ENCODE data around the gene PNLIPRP3.

Gene PNLIPRP3

DNA sequence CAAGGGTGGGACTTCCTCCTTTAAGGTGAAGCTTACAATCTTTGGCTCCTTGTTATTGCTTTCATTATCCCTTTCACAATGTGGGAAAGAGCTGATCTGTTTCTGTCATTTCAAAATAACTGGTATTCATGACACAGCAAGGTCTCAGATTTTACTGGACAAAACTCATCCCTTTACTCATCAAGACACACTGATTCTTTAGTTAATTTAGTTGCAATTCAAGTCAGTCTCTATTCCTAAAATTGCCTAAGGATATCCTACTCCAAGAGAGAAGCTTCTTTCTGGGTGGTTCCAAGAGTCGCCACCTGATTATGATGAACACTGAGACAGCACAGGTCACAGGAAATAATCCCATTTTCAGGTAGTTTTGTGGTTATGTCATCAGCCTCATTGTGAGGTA lies 5.8 kb upstream of the PNLIPRP3 start:
- no peaks in the 10 kb centered on the region for H3K9me3 ChIP-seq
- in situ Hi-C loops (cut with MboI; ENCODE audit: low sequenced_read_pairs), result no loop called here
- H3K4me1 ChIP-seq, result no peaks in the 10 kb centered on the region
- H3K27me3 ChIP-seq (ENCODE audit: low read depth), result peaks cover 3% of the 10 kb centered on the region; the same call in 1 of the 2 replicates
- H3K4me3 ChIP-seq, result no peak overlapping the region
- no peak for DNase-seq (ENCODE audit: low spot score in 2 of 2)
- H3K36me3 ChIP-seq (replicated peaks), result no peaks in the 10 kb centered on the region

DNA sequence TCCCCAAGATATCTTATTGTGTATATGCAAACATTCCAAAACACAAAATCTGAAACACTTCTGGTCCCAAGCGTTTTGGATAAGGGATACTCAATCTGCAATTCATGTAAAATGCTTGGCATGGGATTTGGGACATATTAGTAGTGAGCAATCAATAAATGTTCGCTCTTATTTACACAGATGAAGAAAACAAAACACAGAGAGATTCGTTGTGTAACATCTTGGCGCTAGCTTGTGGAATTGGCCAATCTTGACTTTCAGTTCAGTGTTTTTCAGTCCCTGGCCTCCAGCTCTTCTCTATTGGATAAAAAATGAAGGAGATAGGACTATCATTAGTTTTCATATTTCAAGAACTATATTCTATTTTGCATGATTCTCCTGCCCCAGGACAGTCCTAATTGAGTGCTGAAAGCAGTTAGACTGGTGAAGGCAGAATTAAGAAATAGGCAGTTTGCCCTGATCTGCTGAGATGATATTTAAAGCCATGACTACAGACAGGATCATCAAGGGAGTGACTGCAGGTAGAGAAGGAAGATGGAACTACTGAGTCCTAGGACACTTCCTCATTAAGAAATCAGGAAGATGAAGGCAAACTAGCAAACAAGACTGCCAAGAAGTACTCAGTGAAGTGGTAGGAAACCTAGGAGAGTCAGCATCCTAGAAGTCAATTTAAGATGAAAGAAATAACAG lies 1.8 kb downstream of the PNLIPRP3 start:
- H3K36me3 ChIP-seq (replicated peaks), result no peaks in the 10 kb centered on the region
- no peaks in the 10 kb centered on the region for H3K4me1 ChIP-seq
- no peaks in the 10 kb centered on the region for H3K27me3 ChIP-seq (ENCODE audit: low read depth)
- H3K9me3 ChIP-seq, result no peaks in the 10 kb centered on the region
- DNase-seq (ENCODE audit: low spot score in 2 of 2), result no peak
- in situ Hi-C loops (cut with MboI; ENCODE audit: low sequenced_read_pairs), result no loop called here
- no peak overlapping the region for H3K4me3 ChIP-seq

DNA sequence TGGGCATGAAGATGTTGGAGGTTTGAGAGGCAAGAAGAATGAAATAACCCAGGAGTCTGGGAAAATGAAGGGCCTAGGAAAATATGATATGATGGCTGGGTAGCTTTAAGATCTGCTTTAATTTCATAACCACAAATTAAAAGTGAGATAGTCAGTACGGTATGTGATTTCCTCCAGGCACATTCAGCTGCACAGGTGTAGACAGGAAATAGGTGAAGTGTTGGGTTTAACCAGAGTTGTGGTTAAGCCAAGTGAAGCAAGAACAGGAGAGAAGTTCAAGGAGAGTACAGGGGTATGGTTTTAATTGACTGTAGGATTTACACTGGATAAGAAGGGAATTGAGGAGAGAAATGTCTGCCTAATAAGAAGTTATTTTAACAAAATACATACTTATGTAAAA lies 2.6 kb downstream of the PNLIPRP3 start:
- no peaks in the 10 kb centered on the region for H3K27me3 ChIP-seq (ENCODE audit: low read depth)
- in situ Hi-C loops (cut with MboI; ENCODE audit: low sequenced_read_pairs), result no loop called here
- H3K4me3 ChIP-seq, result no peak overlapping the region
- no peaks in the 10 kb centered on the region for H3K9me3 ChIP-seq
- H3K36me3 ChIP-seq (replicated peaks), result no peaks in the 10 kb centered on the region
- H3K4me1 ChIP-seq, result no peaks in the 10 kb centered on the region
- no peak for DNase-seq (ENCODE audit: low spot score in 2 of 2)

DNA sequence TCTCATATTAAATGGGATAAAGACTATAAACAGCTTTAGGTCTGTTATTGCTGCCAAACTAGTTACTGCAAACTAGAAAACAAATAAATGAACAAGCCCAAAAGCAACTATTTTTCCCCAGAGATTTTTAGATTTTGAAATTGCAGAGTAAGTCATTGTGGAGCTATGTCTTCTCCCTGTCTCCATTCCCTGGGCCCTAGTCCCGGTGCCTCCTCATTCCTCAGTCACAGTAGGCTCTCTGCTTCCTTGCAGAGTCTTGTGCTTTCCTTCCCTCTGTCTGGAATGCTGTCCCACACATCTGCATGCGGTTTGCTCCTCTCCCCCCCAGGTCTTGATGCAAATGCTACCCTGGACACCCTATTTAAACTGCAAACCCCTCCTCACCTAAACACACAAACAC lies 4.0 kb downstream of the PNLIPRP3 start:
- Histone ChIP-seq H3K36me3 (replicated peaks) (no peaks in the 10 kb centered on the region), H3K9me3 (no peaks in the 10 kb centered on the region), H3K4me3 (no peak overlapping the region), H3K27me3 (ENCODE audit: low read depth) (no peaks in the 10 kb centered on the region), H3K4me1 (no peaks in the 10 kb centered on the region)
- in situ Hi-C loops (cut with MboI; ENCODE audit: low sequenced_read_pairs), result no loop called here
- no peak for DNase-seq (ENCODE audit: low spot score in 2 of 2)

DNA sequence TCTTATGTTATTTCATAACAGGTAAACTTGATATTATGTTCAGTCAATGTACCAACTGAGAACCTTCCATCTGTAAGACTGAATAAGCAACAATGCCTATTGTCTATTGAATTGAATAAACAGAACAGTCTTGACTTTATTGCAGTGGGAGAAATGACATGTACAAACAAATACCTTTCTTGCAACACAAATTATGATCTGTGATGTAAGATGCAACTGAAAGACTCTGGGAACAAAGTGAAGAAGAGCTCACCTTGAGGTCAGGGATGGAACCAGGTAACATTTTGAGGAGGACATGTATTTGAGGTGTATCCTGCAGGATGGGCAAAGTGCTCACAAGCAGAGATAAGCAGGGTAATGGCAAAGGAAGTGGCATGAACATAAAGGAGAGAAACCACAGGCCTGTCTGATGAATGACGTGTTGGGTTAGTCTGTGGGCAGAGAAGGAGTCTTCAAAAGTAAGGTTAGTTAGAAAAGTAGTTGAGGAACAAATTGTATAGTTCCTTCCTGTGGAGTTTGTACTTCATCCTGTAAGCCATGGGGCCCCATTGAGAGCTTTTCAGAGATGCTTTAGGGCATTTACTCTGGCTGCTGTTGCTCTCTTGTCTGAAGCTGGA lies 9.5 kb downstream of the PNLIPRP3 start:
- Histone ChIP-seq H3K27me3 (ENCODE audit: low read depth) (no peaks in the 10 kb centered on the region), H3K9me3 (no peaks in the 10 kb centered on the region), H3K4me1 (no peaks in the 10 kb centered on the region), H3K4me3 (no peak overlapping the region), H3K36me3 (replicated peaks) (no peaks in the 10 kb centered on the region)
- in situ Hi-C loops (cut with MboI; ENCODE audit: low sequenced_read_pairs), result no loop called here
- DNase-seq (ENCODE audit: low spot score in 2 of 2), result no peak

DNA sequence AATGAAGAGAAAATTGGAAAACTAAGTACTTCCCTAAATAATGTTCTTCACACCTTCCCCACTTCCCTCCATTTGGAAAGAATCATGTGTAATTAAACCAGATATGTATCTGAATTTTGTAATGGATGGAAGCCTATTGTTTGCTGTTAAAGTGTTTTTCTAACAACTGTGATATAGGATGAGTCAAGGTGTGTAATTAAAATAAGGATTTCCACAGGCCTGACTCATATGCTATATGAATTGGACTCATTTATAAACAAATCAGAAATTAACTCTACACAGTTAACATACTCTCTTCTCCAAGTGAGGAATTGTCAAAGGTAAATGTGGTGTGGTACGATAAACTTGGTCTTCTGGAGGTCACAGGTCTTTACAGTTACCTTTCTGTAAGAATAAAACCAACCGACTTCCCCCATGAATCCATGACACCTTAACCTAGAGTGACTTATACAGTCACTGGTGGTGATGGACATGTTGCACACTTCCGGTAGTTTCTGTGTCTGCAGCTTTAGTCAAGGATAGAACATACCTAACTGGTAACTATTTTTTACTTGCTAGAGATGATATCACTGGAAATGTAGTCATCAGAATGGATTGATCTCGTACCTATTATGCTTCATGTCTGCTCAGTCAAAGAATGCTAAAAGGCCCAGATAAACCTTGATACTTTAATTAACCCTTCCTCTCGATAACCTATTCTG lies 12.8 kb downstream of the PNLIPRP3 start:
- no peak for DNase-seq (ENCODE audit: low spot score in 2 of 2)
- no peak overlapping the region for H3K4me3 ChIP-seq
- H3K9me3 ChIP-seq, result no peaks in the 10 kb centered on the region
- no peaks in the 10 kb centered on the region for H3K4me1 ChIP-seq
- in situ Hi-C loops (cut with MboI; ENCODE audit: low sequenced_read_pairs), result no loop called here
- no peaks in the 10 kb centered on the region for H3K36me3 ChIP-seq (replicated peaks)
- H3K27me3 ChIP-seq (ENCODE audit: low read depth), result 0 out of 2 replicates have a peak, but pooled peaks cover 2% of the 10 kb centered on the region

DNA sequence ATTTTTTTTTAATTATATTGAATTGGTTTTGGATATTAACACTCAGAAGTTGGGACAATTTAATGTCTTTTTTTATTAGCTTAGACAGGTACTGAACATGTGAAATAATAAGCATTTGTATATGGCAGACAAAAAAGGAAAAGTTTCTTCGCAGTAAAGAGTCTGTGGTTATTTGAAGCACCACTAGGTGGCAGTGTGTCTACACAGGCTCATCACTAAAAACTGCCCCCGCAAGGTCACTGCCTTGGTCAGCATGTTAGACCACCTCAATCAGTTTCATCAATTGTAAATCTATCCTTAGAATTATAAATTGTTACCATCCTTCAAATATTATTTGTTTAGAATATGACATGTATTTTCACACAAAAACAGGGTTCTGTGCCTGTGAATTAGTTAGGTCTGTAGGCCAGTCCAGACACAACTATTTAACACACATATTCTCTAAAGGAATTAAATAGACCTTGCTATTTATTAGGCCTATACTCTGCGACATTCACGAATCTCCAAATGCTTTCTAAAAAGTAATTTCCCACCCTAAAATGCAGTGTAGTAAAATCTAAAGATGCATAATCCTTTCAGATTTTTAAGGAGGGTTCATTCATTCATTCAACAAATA lies 17.0 kb downstream of the PNLIPRP3 start:
- Histone ChIP-seq H3K36me3 (replicated peaks) (no peaks in the 10 kb centered on the region), H3K9me3 (no peaks in the 10 kb centered on the region), H3K4me1 (no peaks in the 10 kb centered on the region), H3K4me3 (no peak overlapping the region), H3K27me3 (ENCODE audit: low read depth) (0 out of 2 replicates have a peak, but pooled peaks cover 2% of the 10 kb centered on the region)
- DNase-seq (ENCODE audit: low spot score in 2 of 2), result peak; percentile 44 to 58
- in situ Hi-C loops (cut with MboI; ENCODE audit: low sequenced_read_pairs), result no loop called here

DNA sequence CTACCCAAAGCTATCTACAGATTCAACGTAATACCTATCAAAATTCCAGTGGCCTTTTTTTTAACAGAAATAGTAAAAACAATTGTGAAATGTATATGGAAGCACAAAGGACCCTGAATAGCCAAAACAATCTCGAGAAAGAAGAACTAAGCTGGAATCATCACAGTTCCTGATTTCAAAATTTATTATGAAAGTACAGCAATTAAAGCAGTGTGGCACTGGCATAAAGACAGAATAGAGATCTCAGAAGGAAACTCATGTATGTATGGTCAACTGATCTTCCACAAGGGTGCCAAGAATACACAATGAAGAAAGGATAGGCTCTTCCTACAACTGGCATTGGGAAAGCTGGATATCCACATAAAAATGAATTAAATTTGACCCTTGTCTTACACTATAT lies 23.2 kb downstream of the PNLIPRP3 start:
- Histone ChIP-seq H3K27me3 (ENCODE audit: low read depth) (no peaks in the 10 kb centered on the region), H3K4me1 (no peaks in the 10 kb centered on the region), H3K9me3 (no peaks in the 10 kb centered on the region), H3K4me3 (no peak overlapping the region), H3K36me3 (replicated peaks) (no peaks in the 10 kb centered on the region)
- in situ Hi-C loops (cut with MboI; ENCODE audit: low sequenced_read_pairs), result loop anchor here (25.0 kb wide), 1 partner anchor 336 kb away; no protein-coding TSS in a partner anchor
- DNase-seq (ENCODE audit: low spot score in 2 of 2), result no peak

DNA sequence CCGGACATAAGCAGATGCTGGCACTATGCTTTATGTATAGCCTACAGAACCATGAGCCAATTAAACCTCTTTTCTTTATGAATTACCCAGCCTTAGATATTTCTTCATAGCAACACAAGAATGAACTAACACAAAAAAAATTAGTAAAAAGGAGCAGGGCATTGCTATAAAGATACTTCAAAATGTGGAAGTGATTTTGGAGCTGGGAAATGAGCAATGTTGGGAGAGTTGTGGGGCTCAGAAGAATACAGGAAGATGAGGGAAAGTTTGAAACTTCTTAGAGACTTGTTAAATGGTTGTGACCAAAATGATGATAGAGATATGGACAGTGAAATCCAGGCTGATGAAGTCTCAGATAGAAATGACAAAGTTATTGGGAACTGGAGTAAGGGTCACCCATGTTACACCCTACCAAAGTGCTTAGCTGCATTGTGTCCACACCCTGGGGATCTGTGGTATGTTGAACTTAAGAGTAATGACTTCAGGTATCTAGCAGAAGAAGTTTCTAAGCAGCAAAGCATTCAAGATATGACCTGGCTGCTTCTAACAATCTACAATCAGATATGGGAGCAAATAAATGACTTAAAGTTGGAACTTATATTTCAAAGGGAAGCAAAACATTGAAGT lies 24.2 kb downstream of the PNLIPRP3 start:
- H3K36me3 ChIP-seq (replicated peaks), result no peaks in the 10 kb centered on the region
- no peaks in the 10 kb centered on the region for H3K4me1 ChIP-seq
- H3K9me3 ChIP-seq, result no peaks in the 10 kb centered on the region
- no peak for DNase-seq (ENCODE audit: low spot score in 2 of 2)
- no peaks in the 10 kb centered on the region for H3K27me3 ChIP-seq (ENCODE audit: low read depth)
- H3K4me3 ChIP-seq, result no peak overlapping the region
- in situ Hi-C loops (cut with MboI; ENCODE audit: low sequenced_read_pairs), result loop anchor here (25.0 kb wide), 1 partner anchor 335 kb away; no protein-coding TSS in a partner anchor

DNA sequence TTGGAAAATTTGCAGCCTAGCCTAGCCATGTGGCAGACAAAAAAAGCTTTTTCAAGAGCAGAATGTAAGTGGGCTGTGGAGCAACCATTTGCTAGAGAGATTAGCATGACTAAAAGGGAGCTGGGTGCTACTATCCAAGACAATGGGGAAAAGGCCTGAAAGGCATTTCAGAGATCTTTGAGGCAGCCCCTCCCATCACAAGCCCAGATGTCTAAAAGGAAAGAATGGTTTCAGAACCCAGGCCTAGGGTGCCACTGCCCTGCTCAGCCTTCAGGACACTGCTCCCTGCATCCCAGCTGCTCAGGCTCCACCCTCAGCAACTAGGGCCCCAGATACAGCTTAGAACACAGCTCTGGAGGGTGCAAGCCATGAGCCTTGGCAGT lies 24.7 kb downstream of the PNLIPRP3 start:
- no peak for DNase-seq (ENCODE audit: low spot score in 2 of 2)
- no peaks in the 10 kb centered on the region for H3K4me1 ChIP-seq
- no peaks in the 10 kb centered on the region for H3K36me3 ChIP-seq (replicated peaks)
- no peak overlapping the region for H3K4me3 ChIP-seq
- in situ Hi-C loops (cut with MboI; ENCODE audit: low sequenced_read_pairs), result loop anchor here (25.0 kb wide), 1 partner anchor 335 kb away; no protein-coding TSS in a partner anchor
- no peaks in the 10 kb centered on the region for H3K9me3 ChIP-seq
- H3K27me3 ChIP-seq (ENCODE audit: low read depth), result no peaks in the 10 kb centered on the region

DNA sequence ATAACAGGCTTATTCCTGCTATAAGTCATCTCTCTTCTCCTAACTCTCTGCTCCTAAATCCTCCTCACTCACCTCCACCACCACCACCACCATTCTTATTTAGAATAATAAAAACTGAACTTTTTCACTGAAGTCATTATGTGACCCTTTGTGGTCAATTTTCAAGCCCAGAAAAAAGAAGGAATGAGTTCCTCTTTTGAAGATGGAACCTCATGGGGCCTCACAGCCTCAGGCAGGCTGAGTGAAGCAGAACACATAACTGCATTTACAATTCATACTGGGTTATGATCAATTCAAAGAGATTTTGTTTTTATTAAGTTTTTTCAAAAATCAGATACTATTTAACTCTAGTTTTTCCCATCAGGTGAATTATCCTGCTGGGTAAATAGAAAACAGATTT lies 29.8 kb downstream of the PNLIPRP3 start:
- H3K9me3 ChIP-seq, result no peaks in the 10 kb centered on the region
- DNase-seq (ENCODE audit: low spot score in 2 of 2), result no peak
- H3K27me3 ChIP-seq (ENCODE audit: low read depth), result no peaks in the 10 kb centered on the region
- in situ Hi-C loops (cut with MboI; ENCODE audit: low sequenced_read_pairs), result loop anchor here (25.0 kb wide), 1 partner anchor 330 kb away; no protein-coding TSS in a partner anchor
- no peak overlapping the region for H3K4me3 ChIP-seq
- H3K4me1 ChIP-seq, result no peaks in the 10 kb centered on the region
- no peaks in the 10 kb centered on the region for H3K36me3 ChIP-seq (replicated peaks)

DNA sequence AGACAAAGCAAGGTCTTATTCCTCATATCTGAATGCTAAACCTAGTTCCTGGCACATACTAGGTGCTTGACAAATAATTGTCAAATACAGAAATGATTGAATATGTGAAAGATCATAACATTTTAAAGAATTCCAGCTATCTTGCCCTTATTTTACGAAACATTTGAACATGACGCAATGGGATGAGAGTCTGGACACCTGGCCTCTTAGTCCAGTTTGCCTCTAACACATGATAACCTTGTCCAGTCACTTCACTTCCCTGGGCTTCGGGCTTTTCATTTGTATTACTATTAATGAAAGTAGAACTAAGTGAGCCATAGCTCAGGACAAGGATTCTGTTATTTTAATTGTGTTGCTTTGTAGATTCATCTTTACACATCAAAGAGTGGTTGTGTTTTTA lies 32.6 kb downstream of the PNLIPRP3 start:
- Histone ChIP-seq H3K4me3 (no peak overlapping the region), H3K36me3 (replicated peaks) (no peaks in the 10 kb centered on the region), H3K9me3 (no peaks in the 10 kb centered on the region), H3K4me1 (no peaks in the 10 kb centered on the region), H3K27me3 (ENCODE audit: low read depth) (no peaks in the 10 kb centered on the region)
- in situ Hi-C loops (cut with MboI; ENCODE audit: low sequenced_read_pairs), result loop anchor here (25.0 kb wide), 1 partner anchor 327 kb away; no protein-coding TSS in a partner anchor
- no peak for DNase-seq (ENCODE audit: low spot score in 2 of 2)

DNA sequence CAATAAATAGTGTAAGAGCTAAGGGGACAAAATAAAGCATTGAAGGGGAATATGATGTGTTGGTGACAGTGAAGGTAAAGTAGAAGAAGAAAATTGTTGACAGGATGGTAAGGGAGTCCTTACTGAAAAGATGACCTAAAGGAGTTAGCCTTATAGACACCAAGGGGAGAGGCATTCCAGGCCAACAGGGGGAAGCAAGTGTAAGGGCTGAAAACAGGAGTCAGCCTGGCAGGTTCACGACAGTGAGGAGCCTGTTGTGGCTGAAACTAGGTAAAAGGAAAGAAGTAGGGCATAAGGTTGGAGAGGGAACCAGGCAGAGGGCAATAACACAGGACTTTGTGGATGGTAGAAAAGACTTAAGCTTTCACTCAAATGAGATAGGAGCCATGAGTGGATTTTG lies 34.0 kb downstream of the PNLIPRP3 start:
- no peaks in the 10 kb centered on the region for H3K27me3 ChIP-seq (ENCODE audit: low read depth)
- H3K4me3 ChIP-seq, result no peak overlapping the region
- no peaks in the 10 kb centered on the region for H3K9me3 ChIP-seq
- DNase-seq (ENCODE audit: low spot score in 2 of 2), result no peak
- in situ Hi-C loops (cut with MboI; ENCODE audit: low sequenced_read_pairs), result loop anchor here (25.0 kb wide), 1 partner anchor 326 kb away; no protein-coding TSS in a partner anchor
- no peaks in the 10 kb centered on the region for H3K36me3 ChIP-seq (replicated peaks)
- H3K4me1 ChIP-seq, result no peaks in the 10 kb centered on the region
